ENCODE results near the gene MINDY2.
A peak's percentile ranks its signal among the peaks of the same experiment; 100 is the strongest.

Gene MINDY2

GRCh38 chr15:58770857-58771620, at the start of gene MINDY2:
Gene MINDY2, plus strand, starts transcription at chr15:58771302. Its CDS starts 94 bp downstream, at chr15:58771396.
- DNase-seq: peak; percentile 95 to 100 (median 98)
- intact Hi-C loops (cut with DNase I): loop anchor here (1.0 kb wide), 1 partner anchor 22 kb away; the partner anchor contains the start of gene ADAM10

- intact Hi-C loops (cut with DNase I): no loop called here
- no peak for DNase-seq
These were observed 46.6 kb upstream of the MINDY2 start for GRCh38 chr15:58724466-58724865.

GRCh38 chr15:58726867-58727266, 44.2 kb upstream of the MINDY2 start:
- intact Hi-C loops (cut with DNase I): no loop called here
- no peak for DNase-seq

- no peak for DNase-seq
- intact Hi-C loops (cut with DNase I): no loop called here
These were observed 39.2 kb upstream of the MINDY2 start for GRCh38 chr15:58731756-58732535.

- intact Hi-C loops (cut with DNase I): no loop called here
- no peak for DNase-seq
These were observed 38.3 kb upstream of the MINDY2 start for GRCh38 chr15:58732625-58733363.

GRCh38 chr15:58734859-58735258, 36.2 kb upstream of the MINDY2 start:
- intact Hi-C loops (cut with DNase I): no loop called here
- no peak for DNase-seq

- no peak for DNase-seq
- intact Hi-C loops (cut with DNase I): no loop called here
These were observed 35.0 kb upstream of the MINDY2 start for GRCh38 chr15:58736018-58736643.

GRCh38 chr15:58737298-58737697, 33.8 kb upstream of the MINDY2 start:
- intact Hi-C loops (cut with DNase I): no loop called here
- no peak for DNase-seq

- DNase-seq: no peak
- intact Hi-C loops (cut with DNase I): no loop called here
These were observed 32.9 kb upstream of the MINDY2 start for GRCh38 chr15:58738046-58738707.

GRCh38 chr15:58740436-58740835, 30.7 kb upstream of the MINDY2 start:
- intact Hi-C loops (cut with DNase I): no loop called here
- no peak for DNase-seq

- intact Hi-C loops (cut with DNase I): no loop called here
- DNase-seq: no peak
These were observed 30.1 kb upstream of the MINDY2 start for GRCh38 chr15:58741032-58741431.

GRCh38 chr15:58742022-58742813, 28.9 kb upstream of the MINDY2 start:
- intact Hi-C loops (cut with DNase I): no loop called here
- no peak for DNase-seq

GRCh38 chr15:58742819-58743502, 28.1 kb upstream of the MINDY2 start:
- no peak for DNase-seq

GRCh38 chr15:58746174-58746573, 24.9 kb upstream of the MINDY2 start:
- no peak for DNase-seq
- intact Hi-C loops (cut with DNase I): loop anchor here (5.0 kb wide), 1 partner anchor 69 kb away; no protein-coding TSS in a partner anchor

More at GRCh38 chr15:58742819-58743502, 28.1 kb upstream of the MINDY2 start:
- intact Hi-C loops (cut with DNase I): no loop called here

- no peak for DNase-seq
- intact Hi-C loops (cut with DNase I): loop anchor here (1.0 to 5.0 kb wide), 2 partner anchors 71 to 225 kb away; no protein-coding TSS in a partner anchor
These were observed 22.9 kb upstream of the MINDY2 start for GRCh38 chr15:58748040-58748851.

GRCh38 chr15:58748852-58749531, 22.1 kb upstream of the MINDY2 start:
- intact Hi-C loops (cut with DNase I): loop anchor here (1.0 to 5.0 kb wide), 3 partner anchors 22 to 226 kb away; partner anchors contain the start of gene MINDY2
- peak; percentile 40 to 92 (median 58) for DNase-seq

Measured in posterior cingulate gyrus (tissue), 11 donors.